ENCODE results near the gene VTI1A.

- no peak for TF ChIP-seq CTCF (IDR thresholded peaks at IDR 0.05)
- no peak for TF ChIP-seq EP300 (IDR thresholded peaks at IDR 0.05)
- no peak for TF ChIP-seq POLR2A (IDR thresholded peaks at IDR 0.05)
Measured at GRCh38 chr10:112753961-112754411, 307.0 kb downstream of the VTI1A start.

Data from upper lobe of left lung (tissue), 4 donors.